Embryonic facial prominence (tissue), 1 donor: ENCODE measurements around the gene DHRS3.

ENCODE experiments used
- DNase-seq: peaks from one replicate; pipeline ENCODE4 v3.0.0-alpha.2; 2016; ENCODE audit errors: extremely low spot score

DHRS3 gene

DNA sequence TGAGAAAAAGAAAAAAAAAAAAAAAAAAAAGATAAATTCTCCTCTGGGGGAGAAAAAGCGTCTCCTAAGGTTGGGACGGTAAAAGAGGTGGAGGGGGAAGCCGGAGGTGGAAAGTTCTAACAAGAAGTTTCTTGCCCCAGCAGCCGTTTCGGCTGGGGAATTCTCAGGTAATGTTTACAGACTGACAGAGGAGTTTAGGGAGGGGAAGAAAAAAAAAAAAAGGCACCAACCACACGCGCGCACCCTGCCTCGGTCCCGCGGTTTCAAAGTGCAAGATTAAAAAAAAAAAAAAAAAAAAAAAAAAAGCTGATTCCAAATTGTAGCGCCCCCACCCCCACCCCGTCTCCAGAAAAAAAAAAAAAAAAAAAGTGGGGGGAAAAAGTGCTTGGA, 504 bp downstream of the DHRS3 start:
- no peak for DNase-seq

DNA sequence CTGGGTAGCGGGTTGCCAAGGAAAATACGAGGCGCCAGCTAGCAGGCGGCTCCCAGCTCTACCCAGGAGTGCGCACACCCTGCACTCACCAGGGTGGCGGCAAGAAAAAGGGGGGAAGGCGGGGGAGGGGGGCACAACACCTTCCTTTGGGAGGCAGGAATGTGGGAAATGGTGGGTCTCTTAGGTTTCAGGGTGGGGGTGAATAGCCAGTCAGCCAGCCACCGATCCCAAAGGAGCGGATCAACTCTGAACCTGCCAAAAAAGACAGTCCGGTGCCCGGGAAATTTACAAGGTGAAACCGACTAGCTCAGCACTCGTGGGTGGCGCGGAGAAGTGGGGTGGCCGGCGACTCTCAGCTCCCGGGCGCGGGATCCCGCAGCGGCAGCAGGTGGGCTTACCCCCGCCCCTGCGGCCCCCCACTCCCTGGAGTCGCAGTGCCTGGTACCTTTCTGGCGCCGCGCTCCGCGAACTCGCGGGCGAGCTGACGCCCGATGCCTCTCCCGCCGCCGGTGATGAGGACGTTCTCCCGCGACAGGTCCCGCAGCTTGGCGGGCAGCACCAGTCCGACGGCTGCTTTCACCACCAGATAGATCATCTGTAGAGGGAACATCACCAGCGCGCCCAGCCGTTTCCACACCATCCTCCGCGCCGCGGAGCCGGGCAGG, 1.2 kb downstream of the DHRS3 start:
- DNase-seq, result no peak

DNA sequence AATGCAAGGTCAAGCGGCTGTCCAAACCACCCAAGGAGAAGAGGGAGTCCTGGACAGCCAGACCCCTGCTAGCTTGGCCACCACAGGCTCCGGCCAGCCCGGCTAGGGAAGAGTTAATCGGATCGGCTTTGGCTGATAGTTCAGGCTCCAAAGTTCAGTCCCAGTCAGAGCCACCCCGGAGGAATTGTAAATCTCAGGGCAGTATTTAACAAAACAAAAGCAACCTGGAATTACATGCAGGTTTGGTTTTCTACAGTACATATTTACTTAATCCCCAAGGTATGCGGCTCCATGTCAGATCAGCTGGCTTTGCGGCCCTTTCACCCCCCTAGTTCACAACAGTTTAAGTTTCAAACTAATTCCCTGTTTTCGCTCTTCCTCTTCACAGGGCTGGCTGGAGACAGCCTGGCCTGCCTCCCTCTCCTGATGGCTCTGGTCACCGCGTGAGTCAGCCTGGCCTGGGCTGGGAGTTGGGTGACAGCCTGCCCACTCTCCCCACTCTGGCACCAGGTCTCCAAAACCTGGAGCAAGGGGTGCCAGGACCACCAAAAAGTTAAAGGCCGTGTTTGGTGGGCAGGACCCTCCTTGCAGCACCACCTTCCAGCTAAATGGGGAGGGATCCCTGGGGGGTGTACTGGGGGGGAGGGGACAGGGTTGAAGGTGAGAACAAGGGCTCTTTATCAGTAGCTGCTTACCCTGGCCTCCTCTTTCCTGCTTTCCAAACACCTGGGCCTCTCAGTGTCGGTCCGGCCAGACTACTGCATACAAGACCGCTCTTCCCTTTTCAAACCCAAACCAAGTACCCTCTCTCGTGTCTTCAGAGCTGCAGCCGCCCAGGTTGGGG, 1.9 kb downstream of the DHRS3 start:
- DNase-seq, result peak; percentile 43

DNA sequence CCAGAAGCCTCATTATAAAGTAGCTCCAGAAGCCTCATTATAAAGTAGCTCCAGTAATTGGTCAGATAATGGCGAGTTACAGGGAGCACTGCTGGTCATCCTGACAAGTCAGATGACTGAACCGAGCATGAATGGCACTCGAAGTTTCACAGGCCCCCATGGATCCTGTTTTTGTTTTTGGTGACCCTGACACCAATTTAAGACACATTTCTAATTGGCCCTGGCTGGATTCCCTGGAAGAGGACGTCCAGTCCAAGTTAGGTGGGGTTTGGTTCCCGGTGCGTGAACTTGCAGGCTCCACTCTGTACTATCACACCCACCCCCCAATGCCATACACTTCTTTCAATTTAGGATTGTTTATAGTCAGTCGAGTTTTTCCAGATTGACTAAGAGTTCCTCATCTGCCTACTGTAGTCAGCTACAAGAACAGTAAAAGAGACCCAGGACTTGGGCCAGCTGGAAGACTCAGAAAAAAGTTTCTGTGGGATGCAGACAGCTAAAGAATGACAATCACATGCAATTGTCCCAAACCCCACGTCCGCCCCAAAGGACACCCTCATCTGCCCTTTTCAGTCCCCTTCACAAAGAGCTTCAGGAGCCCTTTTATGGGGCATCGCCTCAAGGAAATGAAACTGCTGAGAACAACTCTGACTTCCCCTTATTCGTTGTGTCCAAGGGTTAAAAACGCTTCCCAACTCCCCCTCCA, 2.7 kb downstream of the DHRS3 start:
- no peak for DNase-seq

DNA sequence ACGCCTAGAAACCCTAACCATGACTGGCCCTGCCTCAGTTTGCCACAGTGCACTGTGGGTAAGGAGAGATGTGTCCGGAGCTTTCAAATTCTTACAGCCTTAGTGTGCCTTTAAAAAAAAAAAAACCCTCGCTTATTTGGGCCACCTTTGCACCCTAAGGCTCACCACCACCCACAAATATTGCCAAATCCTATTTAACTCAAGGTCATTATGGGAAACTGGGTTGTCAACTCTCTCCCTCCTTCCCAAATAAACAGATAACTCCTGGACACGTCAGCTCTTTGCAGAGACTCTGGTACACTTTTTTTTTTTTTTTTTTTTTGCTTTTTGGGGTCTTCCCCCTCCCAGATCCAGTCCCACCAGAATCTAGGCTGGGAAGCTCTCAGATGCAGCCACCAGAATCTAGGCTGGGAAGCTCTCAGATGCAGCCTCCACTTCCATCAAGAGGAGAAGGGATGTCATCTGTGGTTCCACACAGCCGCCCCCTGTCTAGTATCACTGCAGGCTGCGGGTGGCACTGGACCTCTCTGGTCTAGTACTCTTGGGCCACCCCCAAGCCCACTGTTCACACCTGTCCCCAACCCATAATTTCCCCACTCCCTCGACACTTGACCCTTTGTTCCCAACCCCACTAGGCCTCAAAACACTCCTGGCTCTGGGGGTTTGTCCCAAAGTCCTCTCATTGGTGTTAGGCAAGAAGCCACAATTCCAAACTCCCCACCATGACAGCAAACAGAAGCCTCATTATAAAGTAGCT, 3.4 kb downstream of the DHRS3 start:
- DNase-seq, result no peak

DNA sequence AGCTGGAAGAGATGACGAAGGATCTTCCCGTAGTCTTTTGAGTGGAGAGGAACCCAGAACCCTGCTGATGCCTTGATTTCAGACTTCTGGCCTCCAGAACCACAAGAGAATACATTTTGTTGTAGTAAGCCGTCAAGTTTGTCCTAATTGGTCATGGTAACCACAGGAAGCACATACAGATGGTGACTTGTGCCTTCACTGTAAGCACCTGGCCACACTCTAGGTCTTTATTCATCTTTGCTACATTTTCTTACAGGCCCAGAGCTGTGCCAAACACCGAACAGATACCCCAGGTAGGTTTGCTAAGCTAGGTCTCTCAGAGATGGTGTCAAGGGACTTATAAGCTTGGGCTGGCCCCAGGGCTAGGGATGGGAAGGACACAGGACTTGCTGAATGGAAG, 4.8 kb downstream of the DHRS3 start:
- DNase-seq, result no peak

DNA sequence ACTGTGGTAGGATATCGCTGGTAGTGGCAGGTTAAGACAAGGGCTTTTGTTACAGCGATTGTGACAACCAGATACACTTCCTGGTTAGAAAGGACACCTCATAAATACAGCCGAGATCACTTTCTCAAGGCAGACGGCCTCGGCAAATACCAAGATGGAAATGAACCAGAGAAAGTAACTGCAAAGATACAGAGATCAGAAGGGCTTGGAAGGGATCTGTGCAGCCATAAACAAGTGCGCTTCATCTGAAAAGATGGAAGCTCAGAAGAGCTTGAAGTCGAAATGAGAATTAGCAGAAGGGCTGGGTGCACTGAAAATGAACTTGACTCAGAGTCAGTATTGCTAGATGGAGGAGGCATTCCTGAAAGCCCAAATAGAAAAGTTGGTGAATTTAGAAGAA, 7.1 kb downstream of the DHRS3 start:
- no peak for DNase-seq

DNA sequence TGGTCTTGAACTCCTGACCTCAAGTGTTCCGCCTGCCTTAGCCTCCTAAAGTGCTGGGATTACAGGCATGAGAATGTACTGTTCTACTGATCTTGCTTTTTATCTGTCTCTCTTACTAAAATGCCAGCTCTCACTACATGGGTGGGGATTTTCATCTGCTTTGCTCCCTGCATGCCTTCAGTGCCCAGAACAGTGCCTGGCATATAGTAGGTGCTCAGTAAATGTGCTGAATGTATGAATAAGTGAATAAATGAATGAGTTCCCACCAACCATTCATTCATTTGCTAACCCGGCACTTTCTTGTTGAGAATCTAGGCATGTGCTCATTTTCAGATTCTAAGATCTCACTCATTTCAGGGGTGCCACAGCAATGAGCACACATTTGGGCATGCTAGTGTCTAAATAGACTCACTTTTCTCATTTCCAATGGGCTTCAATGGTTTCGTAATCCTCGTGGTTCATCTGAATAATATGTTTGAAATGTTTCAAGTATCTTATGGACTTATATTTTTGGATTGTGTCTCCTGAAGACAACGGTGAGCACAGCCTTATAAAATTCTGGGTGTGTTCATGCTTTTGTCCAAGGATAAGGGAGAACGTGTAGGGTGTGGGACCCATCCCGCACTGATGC, 7.6 kb downstream of the DHRS3 start:
- DNase-seq, result no peak

DNA sequence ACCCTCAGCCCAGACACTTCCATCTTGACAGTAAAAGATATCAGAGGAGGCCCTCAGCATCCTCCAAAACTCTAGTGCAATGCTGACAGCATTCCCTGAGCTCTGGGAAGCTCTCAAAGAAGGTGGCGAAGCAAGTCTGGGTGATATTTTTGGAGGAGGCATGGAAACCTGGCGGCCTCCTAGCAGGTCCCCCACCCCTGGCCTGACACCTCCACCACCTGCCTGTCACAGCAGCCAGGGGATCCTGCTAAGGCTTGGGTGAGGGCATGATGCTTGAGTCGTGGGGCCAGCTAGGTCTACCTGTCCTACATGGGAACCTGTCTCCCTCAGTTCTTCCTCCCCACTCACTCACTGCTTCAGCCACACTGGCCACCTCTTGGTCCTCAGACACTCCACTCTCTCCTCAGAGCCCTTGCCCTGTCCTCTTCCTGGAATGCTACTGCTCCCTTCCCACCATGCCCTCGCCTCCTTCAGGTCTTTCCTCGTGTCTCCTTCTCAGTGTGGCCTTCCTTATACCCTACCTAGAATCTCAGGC, 8.5 kb downstream of the DHRS3 start:
- no peak for DNase-seq

DNA sequence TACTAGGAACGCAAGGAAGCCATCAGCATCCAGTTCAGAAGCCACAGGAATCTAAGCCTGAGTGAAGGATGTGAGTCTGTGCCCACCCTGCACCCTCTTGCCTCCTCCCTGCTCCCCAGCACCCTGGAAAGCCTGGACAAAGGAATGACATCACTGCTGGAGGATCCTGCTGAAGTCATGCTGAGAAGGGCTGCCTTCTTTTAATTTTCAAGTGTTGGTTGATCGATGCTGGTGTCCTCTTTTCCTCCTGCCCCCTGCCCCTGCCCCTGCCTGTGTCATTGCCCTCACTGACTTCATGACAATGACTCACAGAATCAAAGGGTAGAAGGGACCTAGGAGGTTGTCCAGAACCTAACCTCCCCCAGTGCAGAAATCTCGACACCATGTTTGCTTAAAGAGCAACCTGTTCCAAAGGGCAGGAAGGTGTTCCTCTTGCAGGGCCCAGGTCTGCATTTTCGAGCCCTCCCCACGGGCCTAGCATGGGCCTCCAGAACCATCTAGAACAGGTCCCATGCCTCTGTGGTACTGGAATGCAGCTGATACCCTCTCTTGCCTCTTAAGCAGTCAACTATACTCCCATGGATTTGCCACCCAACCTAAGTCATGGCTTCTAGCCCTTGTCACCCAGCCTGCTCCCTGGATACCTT, 9.6 kb downstream of the DHRS3 start:
- DNase-seq, result no peak

DNA sequence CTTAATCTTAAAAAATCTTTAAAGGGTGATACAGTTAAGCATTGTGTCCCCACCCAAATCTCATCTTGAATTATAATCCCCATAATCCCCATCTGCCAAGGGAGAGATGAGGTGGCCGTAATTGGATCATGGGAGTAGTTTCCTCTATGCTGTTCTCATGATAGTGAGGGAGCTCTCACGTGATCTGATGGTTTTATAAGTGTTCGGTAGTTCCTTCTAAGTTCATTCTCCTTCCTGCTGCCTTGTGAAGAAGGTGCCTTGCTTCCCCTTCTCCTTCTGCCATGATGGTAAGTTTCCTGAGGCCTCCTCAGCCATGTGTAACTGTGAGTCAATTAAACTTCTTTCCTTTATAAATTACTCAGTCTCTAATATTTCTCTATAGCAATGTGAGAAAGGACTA, 10.7 kb downstream of the DHRS3 start:
- DNase-seq, result no peak

DNA sequence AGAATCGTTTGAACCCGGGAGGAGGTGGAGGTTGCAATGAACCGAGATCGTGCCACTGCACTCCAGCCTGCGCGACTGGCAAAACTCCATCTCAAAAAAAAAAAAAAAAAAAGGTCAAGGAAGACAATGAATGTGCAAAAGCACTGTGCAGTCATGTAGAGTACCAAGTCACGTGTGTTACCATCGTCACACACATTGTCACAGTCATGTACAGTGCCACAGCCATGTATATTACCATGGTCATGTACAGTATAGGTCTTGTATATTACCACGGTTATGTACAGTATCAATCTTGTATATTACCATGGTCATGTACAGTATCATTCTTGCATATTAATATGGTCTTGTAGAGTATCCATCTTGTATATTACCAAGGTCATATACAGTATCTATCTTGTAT, 13.0 kb downstream of the DHRS3 start:
- DNase-seq, result no peak

DNA sequence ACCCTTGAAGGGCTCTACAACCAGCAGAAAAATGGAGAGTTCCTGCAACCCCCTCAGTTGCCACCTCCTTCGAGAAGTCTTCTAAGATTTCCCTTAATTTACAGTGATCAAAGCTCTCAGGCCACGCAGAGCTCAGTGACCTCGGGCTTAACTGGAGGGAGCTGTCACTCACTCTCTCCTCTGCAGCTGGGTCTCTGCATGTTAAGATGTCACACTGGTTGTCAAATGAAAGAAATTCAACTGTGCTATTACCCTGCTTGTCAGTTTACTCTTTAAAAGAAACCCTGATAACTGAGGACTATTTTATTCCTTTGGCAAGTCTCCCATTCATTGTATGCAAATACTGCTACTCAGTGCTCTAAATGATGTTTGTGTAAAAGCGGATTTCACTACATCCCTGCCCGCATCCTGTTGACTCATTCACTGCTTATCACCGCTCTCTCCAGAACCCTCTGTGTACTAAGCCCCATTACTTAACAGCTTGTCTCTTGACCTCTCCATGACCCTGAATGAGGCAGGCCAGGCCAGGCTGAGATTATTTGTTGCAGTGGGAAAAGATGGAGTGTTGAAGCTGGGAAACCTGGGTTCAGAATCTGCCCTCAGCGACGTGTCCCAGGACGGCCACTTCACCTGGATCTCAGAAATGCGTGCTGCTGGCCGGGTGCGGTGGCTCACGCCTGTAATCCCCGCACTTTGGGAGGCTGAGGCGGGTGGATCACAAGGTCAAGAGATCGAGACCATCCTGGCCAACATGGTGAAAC, 13.7 kb downstream of the DHRS3 start:
- DNase-seq, result no peak

DNA sequence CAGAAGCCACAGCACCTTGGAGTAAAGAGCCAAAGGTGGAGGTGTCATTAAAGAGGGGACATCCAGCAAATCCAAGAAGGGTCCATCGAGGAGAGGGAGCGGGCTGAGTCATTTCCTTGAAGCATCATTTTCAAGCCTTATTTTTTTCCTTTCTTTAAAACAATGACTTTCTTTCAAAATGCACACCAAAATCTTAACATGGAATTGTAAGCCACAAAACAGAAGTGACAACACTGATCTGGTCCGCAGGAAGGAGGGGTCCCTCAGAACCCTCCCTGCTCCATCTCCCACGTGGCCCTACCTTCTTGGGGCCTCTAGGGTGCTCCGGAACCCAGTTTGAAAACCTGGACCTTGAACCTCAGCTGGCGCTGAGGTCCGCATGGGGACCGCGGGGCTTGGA, 14.8 kb downstream of the DHRS3 start:
- DNase-seq, result no peak

DNA sequence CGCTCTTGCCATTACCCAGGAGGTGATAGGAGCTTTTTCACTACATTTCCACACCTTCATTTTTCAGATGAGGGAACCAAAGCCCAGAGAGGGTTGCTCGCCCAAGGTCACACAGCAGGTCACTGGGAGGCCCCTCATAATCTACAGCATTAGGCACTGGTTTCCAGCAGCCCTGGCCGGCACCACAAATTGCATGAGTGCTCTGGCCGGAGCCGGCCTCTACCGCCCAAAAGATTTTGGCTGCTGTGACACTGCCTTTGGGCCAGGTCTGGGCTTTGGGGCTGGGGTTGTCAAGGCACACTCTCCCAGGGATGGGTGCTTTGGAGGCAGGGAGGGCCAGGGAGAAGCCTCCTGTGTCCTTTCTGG, 15.4 kb downstream of the DHRS3 start:
- DNase-seq, result no peak

DNA sequence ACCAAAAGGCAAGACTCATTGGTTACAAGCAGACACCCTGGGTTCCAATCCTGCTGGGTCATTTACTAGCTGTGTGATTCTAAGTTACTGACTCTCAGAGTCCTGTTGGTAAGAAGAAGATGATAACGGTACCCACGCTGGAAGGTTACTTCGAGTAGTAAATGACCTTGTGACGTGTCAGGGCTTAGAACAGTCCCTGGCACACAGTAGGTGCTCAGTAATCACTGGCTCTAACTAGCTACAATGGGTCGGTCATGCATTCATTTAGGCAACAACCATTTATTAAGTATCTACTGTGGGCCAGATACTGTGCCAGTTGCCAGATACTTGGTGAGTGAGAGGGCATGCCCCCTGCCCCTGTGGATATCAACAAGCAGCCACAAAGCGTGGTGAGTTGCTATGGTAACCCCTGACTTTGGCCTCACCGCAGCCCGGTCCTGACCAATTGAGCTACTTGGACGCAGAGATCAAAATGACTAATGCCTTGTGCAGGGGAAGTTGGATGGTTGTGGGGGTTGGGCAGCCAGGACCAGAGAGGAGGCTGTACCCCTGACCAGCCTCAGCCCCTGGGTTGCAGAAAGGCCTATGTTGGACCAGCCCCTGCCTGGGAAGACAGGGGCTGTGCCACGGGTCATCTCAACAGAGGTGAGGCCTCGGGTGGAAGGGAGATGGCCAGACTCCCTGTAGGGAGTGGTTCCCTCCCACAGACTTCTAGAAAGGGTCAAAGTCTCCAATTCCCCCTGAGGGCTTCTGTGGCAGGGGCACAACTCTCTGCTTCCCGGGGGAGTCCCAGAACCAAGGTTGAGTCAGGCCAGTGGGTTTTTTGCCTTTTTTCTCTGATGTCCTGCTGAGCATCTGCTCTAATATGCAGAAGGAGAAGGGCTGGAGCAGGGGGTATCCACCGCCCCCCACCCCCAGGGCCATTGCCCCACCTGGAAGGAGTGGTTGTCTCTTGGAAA, 16.0 kb downstream of the DHRS3 start:
- no peak for DNase-seq

DNA sequence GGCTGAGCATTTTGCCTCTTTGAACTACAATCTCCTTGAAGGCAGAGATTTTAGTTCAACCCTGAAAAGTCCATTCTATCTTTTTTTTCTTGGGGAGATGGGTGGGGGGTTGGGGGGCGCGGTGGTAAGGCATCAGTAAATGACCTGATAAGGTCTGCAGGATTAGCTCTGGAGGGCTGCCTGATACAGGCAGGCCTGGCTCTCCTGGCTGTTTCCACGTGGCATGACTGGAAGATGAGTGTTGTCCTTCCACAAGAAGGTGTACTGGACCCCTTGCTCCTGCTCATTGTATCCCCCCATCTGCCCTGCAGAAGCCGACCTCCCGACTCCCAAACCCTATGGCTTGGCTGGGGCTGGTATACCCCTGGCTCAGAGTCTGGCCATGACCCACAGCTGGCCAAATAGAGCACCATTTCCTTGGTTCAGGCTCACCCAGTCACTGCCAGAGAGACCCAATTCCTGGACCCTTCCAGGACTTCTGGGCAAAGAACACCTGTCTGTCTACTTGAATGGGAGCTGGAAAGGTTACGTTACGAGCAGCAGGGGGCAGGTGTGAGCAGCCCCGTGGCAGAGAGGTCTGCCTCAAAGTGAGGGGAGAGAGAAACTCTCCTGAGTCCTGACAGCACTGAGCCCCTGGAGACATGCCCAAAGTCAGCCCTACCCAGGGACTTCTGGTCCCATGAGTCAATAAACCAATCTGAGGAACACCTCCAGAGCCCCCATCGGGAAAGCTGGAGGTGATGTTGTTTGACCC, 17.0 kb downstream of the DHRS3 start:
- no peak for DNase-seq

DNA sequence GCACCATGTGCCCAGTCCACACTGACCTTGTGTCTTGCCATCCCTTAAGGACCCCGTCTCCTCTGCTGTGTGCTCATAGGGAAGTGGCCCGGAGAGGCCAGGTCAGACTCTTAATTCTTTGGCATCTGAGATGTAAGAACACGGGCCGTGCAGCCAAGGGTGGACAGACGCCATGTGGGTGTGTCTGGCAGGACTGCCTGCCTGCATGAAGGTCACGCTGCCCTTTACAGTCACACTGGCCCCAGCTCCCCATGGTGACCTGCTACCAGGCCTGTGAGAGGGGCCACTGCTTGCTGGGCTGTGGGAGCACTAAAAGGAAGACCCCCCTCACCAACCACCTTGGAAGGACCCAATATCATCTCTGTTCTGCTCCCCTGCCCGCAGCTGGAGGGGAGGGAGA, 17.7 kb downstream of the DHRS3 start:
- DNase-seq, result no peak
